HepG2 (cell line): ENCODE results near the gene NHERF2. TPM values are rescaled to one million over a fixed set of nuclear protein-coding genes. Genes with fewer than 3 reads are reported as not detected.

Source experiments
- ATAC-seq: fragments of 200-7000 bp; cut with Tn5 transposase; 3 replicates; pipeline ENCODE4 v1.9.1; 2020; ENCODE audit warnings: mild to moderate bottlenecking, moderate library complexity
- BruUV-seq: library from RNA; stranded (reverse); fragments of 400-500 nt; replicated peaks from 2 replicates; lab custom pipeline; 2021; lab: Mats Ljungman, UMichigan
- CTCF ChIA-PET: fragments of 300-600 bp; formaldehyde crosslinking; extraction: SDS; loops from one replicate; lab custom pipeline; 2021; ENCODE audit warnings: low total read pairs, inconsistent platforms, low intra/inter-chr PET ratio; lab: Yijun Ruan, JAX
- POLR2A ChIA-PET: fragments of 350-600 bp; sonication (Branson Sonifier 250); formaldehyde crosslinking; loops from one replicate; lab custom pipeline; 2020; ENCODE audit warnings: antibody characterized with exemption, inconsistent platforms; lab: Yijun Ruan, JAX
- DNase-seq: peaks from one replicate; pipeline ENCODE4 v3.0.0-alpha.2; 2015; ENCODE audit warnings: low spot score
- FAIRE-seq: peaks from 3 replicates; lab custom pipeline; 2011; peaks lifted over from hg19 to GRCh38; lab: Jason Lieb, UNC
- H2AFZ ChIP-seq: one replicate; pipeline ENCODE4 v1.6.1; 2011; ENCODE audit warnings: low read length, inconsistent platforms
- H3K27ac ChIP-seq: fragments of 300-600 bp; 3 replicates; pipeline ENCODE4 v1.8.0; 2011; ENCODE audit warnings: mixed run types, mild to moderate bottlenecking, mixed read lengths, low read length, inconsistent platforms; ENCODE audit not compliant: insufficient read depth; ENCODE audit errors: extremely low read length
- H3K27me3 ChIP-seq, 2 experiments: fragments of 200-600 bp in 1 of 2; 2 replicates in 1 of 2; 3 replicates in 1 of 2; pipeline versions ENCODE4 v1.6.0 to v1.8.0; 2011; ENCODE audit warnings: low read length in 2 of 2, mild to moderate bottlenecking in 2 of 2, moderate library complexity in 2 of 2, inconsistent platforms in 1 of 2; ENCODE audit not compliant: insufficient read depth in 2 of 2, control insufficient read depth in 1 of 2
- H3K36me3 ChIP-seq, 2 experiments: fragments of 200-600 bp in 1 of 2; replicated peaks in 1 of 2; 2 replicates in 1 of 2; 3 replicates in 1 of 2; pipeline versions ENCODE4 v1.5.1 to v1.8.0; 2011; ENCODE audit warnings: low read length in 2 of 2, inconsistent platforms in 1 of 2; ENCODE audit not compliant: insufficient read depth in 2 of 2, control insufficient read depth in 1 of 2
- H3K4me1 ChIP-seq: 2 replicates; pipeline ENCODE4 v1.5.1; 2012; ENCODE audit warnings: low read length, inconsistent platforms; ENCODE audit not compliant: insufficient read depth
- H3K4me2 ChIP-seq: 2 replicates; pipeline ENCODE4 v1.6.0; 2011; ENCODE audit warnings: low read depth, low read length, inconsistent platforms
- H3K4me3 ChIP-seq, 3 experiments: fragments of 200-600 bp in 1 of 3; sonication (generic), shearing (Covaris generic) in 1 of 3; replicated peaks in 1 of 3; 2 replicates each; pipeline ENCODE4 v1.5.1; 2011 to 2016; ENCODE audit warnings: low read length in 3 of 3, inconsistent platforms in 2 of 3, low read depth in 2 of 3, mild to moderate bottlenecking in 2 of 3, control low read depth in 1 of 3, mixed read lengths in 1 of 3; ENCODE audit not compliant: insufficient read depth in 1 of 3
- H3K79me2 ChIP-seq: one replicate; pipeline ENCODE4 v1.6.1; 2011; ENCODE audit warnings: low read length, inconsistent platforms; ENCODE audit not compliant: insufficient read depth
- H3K9ac ChIP-seq: 2 replicates; pipeline ENCODE4 v1.6.0; 2011; ENCODE audit warnings: mild to moderate bottlenecking, low read depth, low read length, inconsistent platforms; ENCODE audit not compliant: insufficient read depth
- H3K9me3 ChIP-seq: 2 replicates; pipeline ENCODE4 v1.5.1; 2012; ENCODE audit warnings: mild to moderate bottlenecking, low read length
- H4K20me1 ChIP-seq: 2 replicates; pipeline ENCODE4 v1.6.0; 2011; ENCODE audit warnings: inconsistent platforms, mild to moderate bottlenecking, low read length, moderate library complexity; ENCODE audit not compliant: insufficient read depth
- ARNT2 ChIP-seq: sonication (generic); formaldehyde crosslinking; IDR thresholded peaks from 2 replicates; pipeline ENCODE4 v1.8.0; 2022; ENCODE audit warnings: mild to moderate bottlenecking, low read depth, missing genetic modification reagents, moderate library complexity
- BORCS8-MEF2B ChIP-seq: sonication (generic); formaldehyde crosslinking; IDR thresholded peaks from 2 replicates; pipeline ENCODE4 v1.8.0; 2022; ENCODE audit warnings: mild to moderate bottlenecking, missing genetic modification reagents
- HNRNPLL ChIP-seq: fragments of 200-400 bp; formaldehyde crosslinking; IDR thresholded peaks from 2 replicates; pipeline ENCODE4 v1.6.1; 2017; ENCODE audit warnings: mild to moderate bottlenecking, low read depth, low read length; ENCODE audit not compliant: poor library complexity, severe bottlenecking
- IKZF1 ChIP-seq: fragments of 450-650 bp; IDR thresholded peaks from 2 replicates; pipeline ENCODE4 v1.7.1; 2016
- MEIS2 ChIP-seq: sonication (generic); formaldehyde crosslinking; IDR thresholded peaks from 2 replicates; pipeline ENCODE4 v1.9.0; 2021; ENCODE audit warnings: mild to moderate bottlenecking, missing genetic modification reagents
- MLLT10 ChIP-seq: sonication (generic); formaldehyde crosslinking; IDR thresholded peaks from 2 replicates; pipeline ENCODE4 v1.4.0; 2020; ENCODE audit warnings: missing genetic modification reagents
- PCBP2 ChIP-seq: fragments of 200-400 bp; formaldehyde crosslinking; optimal IDR thresholded peaks from 2 replicates; pipeline ENCODE3; 2018; ENCODE audit warnings: low read length, low read depth; ENCODE audit not compliant: poor library complexity, severe bottlenecking
- SP2 ChIP-seq: sonication (generic); formaldehyde crosslinking; IDR thresholded peaks from 2 replicates; pipeline ENCODE4 v1.5.1; 2020; ENCODE audit warnings: mild to moderate bottlenecking, missing genetic modification reagents
- ZNF747 ChIP-seq: sonication (generic); formaldehyde crosslinking; IDR thresholded peaks from 2 replicates; pipeline ENCODE4 v1.8.1; 2023; ENCODE audit warnings: missing genetic modification reagents, mild to moderate bottlenecking, borderline replicate concordance
- ZNF891 ChIP-seq: sonication (generic); formaldehyde crosslinking; IDR thresholded peaks from 2 replicates; pipeline ENCODE4 v1.5.0; 2020; ENCODE audit warnings: mild to moderate bottlenecking, missing genetic modification reagents
- ZSCAN25 ChIP-seq: sonication (generic); formaldehyde crosslinking; IDR thresholded peaks from 2 replicates; pipeline ENCODE4 v1.8.0; 2022; ENCODE audit warnings: mild to moderate bottlenecking, missing genetic modification reagents
- WGBS: methylation state at CpG from one replicate; pipeline ENCODE4 v1.1.6; 2017; ENCODE audit warnings: low lambda C conversion rate; 5-methylcytosine and 5-hydroxymethylcytosine counted together
- in situ Hi-C: cut with HindIII; loops from 2 replicates; pipeline ENCODE4 v1.10.0; 2017; ENCODE audit warnings: low pct_unique_long_range_greater_than_20kb; ENCODE audit not compliant: extremely low pct_ligation_motif_present
- intact Hi-C: fragments of 100-400 bp; cut with micrococcal nuclease; formaldehyde crosslinking; loops from one replicate; pipeline ENCODE4 v1.10.0; 2022; ENCODE audit not compliant: unreplicated experiment
- polyA plus RNA-seq, 8 experiments: library from polyadenylated mRNA; depleted of rRNA in 3 of 8; stranded (reverse) in 7 of 8; unstranded in 1 of 8; fragments of >200 nt; fragmentation: Illumina TruSeq in 4 of 8; extraction: Trizol in 4 of 8; gene quantifications; 2 replicates each; pipeline versions ENCODE4 v1.2.1 to v1.2.3, GENCODE V29; 2011 to 2016; ENCODE audit warnings: low read depth in 4 of 8, missing spikeins in 1 of 8, mixed read lengths in 1 of 8; ENCODE audit not compliant: insufficient read depth in 1 of 8
- total RNA-seq, 5 experiments: library from RNA; depleted of rRNA; stranded (reverse); fragments of >200 nt; fragmentation: Illumina TruSeq; extraction: Trizol; gene quantifications; 2 replicates each; pipeline ENCODE4 v1.2.3, GENCODE V29; 2016; ENCODE audit warnings: low read depth in 1 of 5
- TF ChIP-seq, protein P1 (sequence below): sonication (generic); formaldehyde crosslinking; IDR thresholded peaks from 2 replicates; pipeline ENCODE4 v1.9.0; 2021; ENCODE audit warnings: missing genetic modification reagents, borderline replicate concordance
- TF ChIP-seq, protein P2 (sequence below): sonication (generic); formaldehyde crosslinking; IDR thresholded peaks from 2 replicates; pipeline ENCODE4 v1.5.1; 2020; ENCODE audit warnings: mild to moderate bottlenecking, moderate library complexity, missing genetic modification reagents
- TF ChIP-seq, protein P3 (sequence below): IDR thresholded peaks from 2 replicates; pipeline ENCODE4 v1.6.1; 2016

Gene NHERF2
- total and polyA plus RNA-seq, 2 of the 13 experiments (the other 11 are each of a cell fraction or from before 2014, with no cell fraction given): 23.7 to 39.3 TPM

DNA sequence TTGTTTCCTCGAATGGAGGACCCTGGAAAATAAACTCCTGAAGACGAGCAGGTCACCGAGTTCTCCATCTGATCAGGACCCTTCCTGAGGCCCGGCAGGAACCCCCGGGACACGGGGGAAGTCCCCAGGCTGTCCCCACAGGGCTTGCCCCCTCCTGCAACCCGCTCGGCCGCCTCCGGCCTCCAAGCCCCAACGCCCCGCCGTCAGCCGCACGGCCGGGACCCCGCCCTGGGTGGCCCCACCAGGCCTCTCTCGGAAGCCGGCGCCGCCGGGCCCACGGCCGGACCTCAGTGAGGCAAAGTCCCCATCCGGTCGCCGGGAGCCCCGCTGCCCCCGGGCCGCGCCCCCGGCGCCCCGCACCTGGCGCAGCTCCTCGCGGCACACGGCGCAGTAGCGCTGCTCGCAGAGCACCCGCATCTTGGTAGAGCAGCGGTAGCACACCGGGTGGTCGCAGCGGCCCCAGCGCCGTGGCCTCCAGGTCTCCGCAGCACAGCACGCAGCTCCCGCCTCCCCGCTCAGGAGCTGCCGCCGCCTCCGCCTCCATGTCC lies 17.5 kb upstream of the NHERF2 start:
- CTCF ChIA-PET: interaction anchor here (1.4 kb wide), 1 partner anchor 131 kb away, joined by 4 read pairs; no protein-coding TSS in a partner anchor
- H3K4me1 ChIP-seq: peaks cover 69% of the 10 kb centered on the region
- TF ChIP-seq, protein P1, sequence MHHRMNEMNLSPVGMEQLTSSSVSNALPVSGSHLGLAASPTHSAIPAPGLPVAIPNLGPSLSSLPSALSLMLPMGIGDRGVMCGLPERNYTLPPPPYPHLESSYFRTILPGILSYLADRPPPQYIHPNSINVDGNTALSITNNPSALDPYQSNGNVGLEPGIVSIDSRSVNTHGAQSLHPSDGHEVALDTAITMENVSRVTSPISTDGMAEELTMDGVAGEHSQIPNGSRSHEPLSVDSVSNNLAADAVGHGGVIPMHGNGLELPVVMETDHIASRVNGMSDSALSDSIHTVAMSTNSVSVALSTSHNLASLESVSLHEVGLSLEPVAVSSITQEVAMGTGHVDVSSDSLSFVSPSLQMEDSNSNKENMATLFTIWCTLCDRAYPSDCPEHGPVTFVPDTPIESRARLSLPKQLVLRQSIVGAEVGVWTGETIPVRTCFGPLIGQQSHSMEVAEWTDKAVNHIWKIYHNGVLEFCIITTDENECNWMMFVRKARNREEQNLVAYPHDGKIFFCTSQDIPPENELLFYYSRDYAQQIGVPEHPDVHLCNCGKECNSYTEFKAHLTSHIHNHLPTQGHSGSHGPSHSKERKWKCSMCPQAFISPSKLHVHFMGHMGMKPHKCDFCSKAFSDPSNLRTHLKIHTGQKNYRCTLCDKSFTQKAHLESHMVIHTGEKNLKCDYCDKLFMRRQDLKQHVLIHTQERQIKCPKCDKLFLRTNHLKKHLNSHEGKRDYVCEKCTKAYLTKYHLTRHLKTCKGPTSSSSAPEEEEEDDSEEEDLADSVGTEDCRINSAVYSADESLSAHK (CRISPR knock-in tag): no peak
- TF ChIP-seq MLLT10 (no peak), MEIS2 (CRISPR knock-in tag) (0 out of 2 replicates have a peak, but pooled peaks have one; percentile 33), BORCS8-MEF2B (CRISPR knock-in tag) (no peak), ZNF747 (CRISPR knock-in tag) (no peak), PCBP2 (no peak), HNRNPLL (peak; percentile 74), SP2 (CRISPR knock-in tag) (no peak), ARNT2 (CRISPR knock-in tag) (0 out of 2 replicates have a peak, but pooled peaks have one; percentile 14), ZSCAN25 (CRISPR knock-in tag) (peak; percentile 61; the same call in 1 of the 2 replicates), ZNF891 (CRISPR knock-in tag) (0 out of 2 replicates have a peak, but pooled peaks have one; percentile 12), IKZF1 (no peak)
- TF ChIP-seq, protein P2, sequence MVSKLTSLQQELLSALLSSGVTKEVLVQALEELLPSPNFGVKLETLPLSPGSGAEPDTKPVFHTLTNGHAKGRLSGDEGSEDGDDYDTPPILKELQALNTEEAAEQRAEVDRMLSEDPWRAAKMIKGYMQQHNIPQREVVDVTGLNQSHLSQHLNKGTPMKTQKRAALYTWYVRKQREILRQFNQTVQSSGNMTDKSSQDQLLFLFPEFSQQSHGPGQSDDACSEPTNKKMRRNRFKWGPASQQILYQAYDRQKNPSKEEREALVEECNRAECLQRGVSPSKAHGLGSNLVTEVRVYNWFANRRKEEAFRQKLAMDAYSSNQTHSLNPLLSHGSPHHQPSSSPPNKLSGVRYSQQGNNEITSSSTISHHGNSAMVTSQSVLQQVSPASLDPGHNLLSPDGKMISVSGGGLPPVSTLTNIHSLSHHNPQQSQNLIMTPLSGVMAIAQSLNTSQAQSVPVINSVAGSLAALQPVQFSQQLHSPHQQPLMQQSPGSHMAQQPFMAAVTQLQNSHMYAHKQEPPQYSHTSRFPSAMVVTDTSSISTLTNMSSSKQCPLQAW (CRISPR knock-in tag): no peak
- TF ChIP-seq, protein P3, sequence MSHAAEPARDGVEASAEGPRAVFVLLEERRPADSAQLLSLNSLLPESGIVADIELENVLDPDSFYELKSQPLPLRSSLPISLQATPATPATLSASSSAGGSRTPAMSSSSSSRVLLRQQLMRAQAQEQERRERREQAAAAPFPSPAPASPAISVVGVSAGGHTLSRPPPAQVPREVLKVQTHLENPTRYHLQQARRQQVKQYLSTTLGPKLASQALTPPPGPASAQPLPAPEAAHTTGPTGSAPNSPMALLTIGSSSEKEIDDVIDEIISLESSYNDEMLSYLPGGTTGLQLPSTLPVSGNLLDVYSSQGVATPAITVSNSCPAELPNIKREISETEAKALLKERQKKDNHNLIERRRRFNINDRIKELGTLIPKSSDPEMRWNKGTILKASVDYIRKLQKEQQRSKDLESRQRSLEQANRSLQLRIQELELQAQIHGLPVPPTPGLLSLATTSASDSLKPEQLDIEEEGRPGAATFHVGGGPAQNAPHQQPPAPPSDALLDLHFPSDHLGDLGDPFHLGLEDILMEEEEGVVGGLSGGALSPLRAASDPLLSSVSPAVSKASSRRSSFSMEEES: no peak

More for the DNA sequence above, 17.5 kb upstream of the NHERF2 start:
- peaks cover 13% of the 10 kb centered on the region; the same call in 1 of the 2 replicates for H4K20me1 ChIP-seq
- H3K4me2 ChIP-seq: peak overlapping the region; percentile 83
- no peaks in the 10 kb centered on the region for H3K27me3 ChIP-seq
- 0% methylated on average over 14 of the region's 55 CpGs for WGBS
- H2AFZ ChIP-seq: no peak overlapping the region
- in situ Hi-C loops (no loop called here), intact Hi-C loops (no loop called here)
- peak overlapping the region; percentile 93 for H3K9ac ChIP-seq
- no peaks in the 10 kb centered on the region; a peak in 1 of 5 replicates for H3K36me3 ChIP-seq
- peak overlapping the region; percentile 78 for H3K27ac ChIP-seq
- H3K79me2 ChIP-seq: peaks cover 49% of the 10 kb centered on the region
- POLR2A ChIA-PET: interaction anchor here (0.6 to 2.1 kb wide), 17 partner anchors 9 to 241 kb away, joined by 3 to 16 read pairs (median 4); partner anchors contain the start of genes GFER, NHERF2, NPW and RPS2
- no peak for DNase-seq
- no peaks in the 10 kb centered on the region for H3K9me3 ChIP-seq
- ATAC-seq: peak; percentile 6
- peak overlapping the region; percentile 76 to 81 (median 79) for H3K4me3 ChIP-seq
- FAIRE-seq: no peak
- BruUV-seq: no TSS peak
